ENCODE results near the gene BCL2L1. TPM values are rescaled to one million over a fixed set of nuclear protein-coding genes. Genes with fewer than 3 reads are reported as not detected.

Gene BCL2L1
- total RNA-seq, 1 donor from 2014 or later: 57.2 TPM

- intact Hi-C loops (cut with DNase I): loop anchor here (2.0 kb wide), 1 partner anchor 61 kb away; no protein-coding TSS in a partner anchor
- no peak for TF ChIP-seq POLR2AphosphoS5 (IDR thresholded peaks at IDR 0.05; ENCODE audit: insufficient read depth in 1 of 2, low read depth in 1 of 2)
- no peak for TF ChIP-seq CTCF (IDR thresholded peaks at IDR 0.05)
- TF ChIP-seq POLR2A (IDR thresholded peaks at IDR 0.05): no peak
- peak overlapping the region; percentile 99 for H3K27ac ChIP-seq
- H3K27me3 ChIP-seq: no peaks in the 10 kb centered on the region
- peaks cover 55% of the 10 kb centered on the region for H3K4me1 ChIP-seq
- no peak for DNase-seq (ENCODE audit: extremely low spot score in 2 of 2)
- H3K9me3 ChIP-seq: no peaks in the 10 kb centered on the region
- peaks cover 0 to 8% of the 10 kb centered on the region in 2 donors for H3K36me3 ChIP-seq
- peak overlapping the region; percentile 72 to 76 for H3K4me3 ChIP-seq
Measured at GRCh38 chr20:31721408-31722256, 1.0 kb downstream of the BCL2L1 start.

- intact Hi-C loops (cut with DNase I): no loop called here
- H3K4me3 ChIP-seq: peak overlapping the region; percentile 72 to 76
- no peak for TF ChIP-seq POLR2AphosphoS5 (IDR thresholded peaks at IDR 0.05; ENCODE audit: insufficient read depth in 1 of 2, low read depth in 1 of 2)
- TF ChIP-seq CTCF (IDR thresholded peaks at IDR 0.05): no peak
- no peak for TF ChIP-seq POLR2A (IDR thresholded peaks at IDR 0.05)
- peaks cover 0 to 8% of the 10 kb centered on the region in 2 donors for H3K36me3 ChIP-seq
- peaks cover 64% of the 10 kb centered on the region for H3K4me1 ChIP-seq
- peak overlapping the region; percentile 99 for H3K27ac ChIP-seq
- no peaks in the 10 kb centered on the region for H3K9me3 ChIP-seq
- no peaks in the 10 kb centered on the region for H3K27me3 ChIP-seq
- DNase-seq (ENCODE audit: extremely low spot score in 2 of 2): peak in 1 of 2 donors; percentile 87
Measured at GRCh38 chr20:31720486-31721407, 1.9 kb downstream of the BCL2L1 start.

GRCh38 chr20:31719644-31720485, 2.8 kb downstream of the BCL2L1 start:
- Histone ChIP-seq H3K27me3 (no peaks in the 10 kb centered on the region), H3K27ac (peak overlapping the region; percentile 99), H3K4me3 (peak overlapping the region; percentile 72 to 76), H3K4me1 (peaks cover 73% of the 10 kb centered on the region), H3K36me3 (peaks cover 0 to 8% of the 10 kb centered on the region in 2 donors), H3K9me3 (no peaks in the 10 kb centered on the region)
- peak in 1 of 2 donors; percentile 87 for DNase-seq (ENCODE audit: extremely low spot score in 2 of 2)
- TF ChIP-seq POLR2A (IDR thresholded peaks at IDR 0.05): no peak
- TF ChIP-seq CTCF (IDR thresholded peaks at IDR 0.05): no peak
- TF ChIP-seq POLR2AphosphoS5 (IDR thresholded peaks at IDR 0.05; ENCODE audit: insufficient read depth in 1 of 2, low read depth in 1 of 2): no peak
- intact Hi-C loops (cut with DNase I): no loop called here

GRCh38 chr20:31718952-31719643, 3.6 kb downstream of the BCL2L1 start:
- peak in 1 of 2 donors; percentile 84 for DNase-seq (ENCODE audit: extremely low spot score in 2 of 2)
- peak overlapping the region; percentile 99 for H3K27ac ChIP-seq
- H3K36me3 ChIP-seq: peaks cover 0 to 12% of the 10 kb centered on the region in 2 donors
- peak overlapping the region; percentile 72 to 76 for H3K4me3 ChIP-seq
- no peaks in the 10 kb centered on the region for H3K27me3 ChIP-seq
- peaks cover 81% of the 10 kb centered on the region for H3K4me1 ChIP-seq
- intact Hi-C loops (cut with DNase I): no loop called here
- TF ChIP-seq CTCF (IDR thresholded peaks at IDR 0.05) (no peak), POLR2A (IDR thresholded peaks at IDR 0.05) (no peak), POLR2AphosphoS5 (IDR thresholded peaks at IDR 0.05; ENCODE audit: insufficient read depth in 1 of 2, low read depth in 1 of 2) (peak in 1 of 2 donors; percentile 60)
- no peaks in the 10 kb centered on the region for H3K9me3 ChIP-seq

All from vagina (tissue), 2 donors.